K562 (cell line): Measurements from ENCODE around the gene PRDM16. TPM values are rescaled to one million over a fixed set of nuclear protein-coding genes. Genes with fewer than 3 reads are reported as not detected.

Experiments used
- ATAC-seq: fragments of 200-7000 bp; cut with Tn5 transposase; 3 replicates; pipeline ENCODE4 v1.9.1; 2020; ENCODE audit warnings: moderate library complexity
- BruUV-seq: library from RNA; stranded (reverse); fragments of 400-500 nt; replicated peaks from 2 replicates; lab custom pipeline; 2021; lab: Mats Ljungman, UMichigan
- CTCF ChIA-PET: fragments of 300-600 bp; formaldehyde crosslinking; extraction: SDS; loops from one replicate; lab custom pipeline; 2021; ENCODE audit warnings: low intra/inter-chr PET ratio; lab: Yijun Ruan, JAX
- POLR2A ChIA-PET: fragments of 300-600, 350-650 bp; sonication (Branson Sonifier 250); formaldehyde crosslinking; extraction: SDS; loops from one replicate; lab custom pipeline; 2021; ENCODE audit warnings: antibody characterized with exemption, inconsistent platforms; lab: Yijun Ruan, JAX
- DNase-seq, 4 experiments: peaks; one replicate each; pipeline versions ENCODE4 v3.0.0 to v3.0.0-alpha.2; 2011 to 2018; ENCODE audit warnings: low spot score in 3 of 4, mixed read lengths in 3 of 4; ENCODE audit errors: extremely low read depth in 1 of 4
- FAIRE-seq: peaks from 2 replicates; lab custom pipeline; 2011; peaks lifted over from hg19 to GRCh38; lab: Jason Lieb, UNC
- H2AFZ ChIP-seq: 2 replicates; pipeline ENCODE4 v1.6.0; 2011; ENCODE audit warnings: low read depth, low read length, control low read depth, inconsistent platforms
- H3K27ac ChIP-seq: fragments of 200-600 bp; 3 replicates; pipeline ENCODE4 v1.8.0; 2011; ENCODE audit warnings: low read depth, mild to moderate bottlenecking, control low read depth, inconsistent platforms, low read length, moderate library complexity, mixed read lengths; ENCODE audit errors: extremely low read depth
- H3K27me3 ChIP-seq, 2 experiments: fragments of 300-600 bp in 1 of 2; 2 replicates in 1 of 2; 3 replicates in 1 of 2; pipeline versions ENCODE4 v1.6.0 to v1.8.0; 2011; ENCODE audit warnings: inconsistent platforms in 2 of 2, low read length in 2 of 2, mild to moderate bottlenecking in 1 of 2, mixed read lengths in 1 of 2, moderate library complexity in 1 of 2; ENCODE audit not compliant: control insufficient read depth in 2 of 2, insufficient read depth in 2 of 2
- H3K36me3 ChIP-seq: fragments of 300-600 bp; 3 replicates; pipeline ENCODE4 v1.8.0; 2011; ENCODE audit warnings: mild to moderate bottlenecking, low read length, inconsistent platforms; ENCODE audit not compliant: control insufficient read depth, insufficient read depth
- H3K4me1 ChIP-seq, 2 experiments: fragments of 200-600 bp in 1 of 2; replicated peaks in 1 of 2; 2 replicates in 1 of 2; 3 replicates in 1 of 2; pipeline versions ENCODE4 v1.5.1 to v1.8.0; 2011; ENCODE audit warnings: inconsistent platforms in 2 of 2, low read length in 2 of 2, mild to moderate bottlenecking in 1 of 2, mixed read lengths in 1 of 2, moderate library complexity in 1 of 2; ENCODE audit not compliant: control insufficient read depth in 2 of 2, insufficient read depth in 2 of 2
- H3K4me2 ChIP-seq: 2 replicates; pipeline ENCODE4 v1.6.1; 2011; ENCODE audit warnings: low read length, control low read depth, inconsistent platforms, mixed read lengths; ENCODE audit not compliant: insufficient read depth
- H3K4me3 ChIP-seq: fragments of 200-600 bp; sonication (generic), shearing (Covaris generic); 2 replicates; pipeline ENCODE4 v1.5.1; 2016; ENCODE audit warnings: control low read depth, inconsistent platforms
- H3K79me2 ChIP-seq: fragments of 200-600 bp; 3 replicates; pipeline ENCODE4 v1.8.0; 2011; ENCODE audit warnings: low read length, inconsistent platforms; ENCODE audit not compliant: control insufficient read depth, insufficient read depth
- H3K9ac ChIP-seq, 2 experiments: 2 replicates each; pipeline versions ENCODE4 v1.6.0 to v1.6.1; 2011; ENCODE audit warnings: low read depth in 2 of 2, low read length in 2 of 2, control low read depth in 1 of 2, inconsistent platforms in 1 of 2, mild to moderate bottlenecking in 1 of 2, mixed read lengths in 1 of 2; ENCODE audit not compliant: insufficient read depth in 1 of 2
- H3K9me1 ChIP-seq: one replicate; pipeline ENCODE4 v1.6.0; 2011; ENCODE audit warnings: inconsistent platforms, mild to moderate bottlenecking, low read length, moderate library complexity; ENCODE audit not compliant: control insufficient read depth, insufficient read depth
- H3K9me3 ChIP-seq: replicated peaks from 2 replicates; pipeline ENCODE4 v1.5.1; 2011; ENCODE audit warnings: low read depth, low read length, inconsistent platforms; ENCODE audit not compliant: control insufficient read depth, insufficient read depth
- H4K20me1 ChIP-seq: replicated peaks from 2 replicates; pipeline ENCODE4 v1.6.1; 2011; ENCODE audit warnings: low read length, inconsistent platforms, mixed read lengths; ENCODE audit not compliant: control insufficient read depth, insufficient read depth
- FOXO4 ChIP-seq: fragments of 450-650 bp; formaldehyde crosslinking; IDR thresholded peaks from 2 replicates; pipeline ENCODE4 v1.4.0; 2020; ENCODE audit warnings: mild to moderate bottlenecking, moderate library complexity
- ZBTB9 ChIP-seq: fragments of 450-650 bp; formaldehyde crosslinking; IDR thresholded peaks from 2 replicates; pipeline ENCODE4 v1.4.0; 2020; ENCODE audit warnings: mild to moderate bottlenecking, moderate library complexity
- WGBS: fragments of 100-300 bp; shearing (Covaris generic); methylation state at CpG from one replicate; pipeline ENCODE4 v1.1.6; 2016; ENCODE audit warnings: low coverage, mixed read lengths; ENCODE audit not compliant: insufficient coverage; ENCODE audit errors: missing lambda C conversion rate; 5-methylcytosine and 5-hydroxymethylcytosine counted together
- in situ Hi-C: fragments of 300-500 bp; cut with MboI; formaldehyde crosslinking; loops from 4 replicates; pipeline ENCODE4 v1.15.0; 2018; ENCODE audit warnings: inconsistent platforms, mixed read lengths
- intact Hi-C: fragments of 100-400 bp; cut with micrococcal nuclease; formaldehyde crosslinking; loops from 2 replicates; pipeline ENCODE4 v1.14.2; 2022
- polyA plus RNA-seq, 8 experiments: library from polyadenylated mRNA; depleted of rRNA in 4 of 8; stranded (reverse) in 5 of 8; unstranded in 3 of 8; fragments of >200 nt; fragmentation: Nextera tagmentation in 2 of 8; fragmentation: Illumina TruSeq in 1 of 8; extraction: Ambion mirVana in 2 of 8; extraction: Trizol in 1 of 8; gene quantifications; 2 replicates each; pipeline versions ENCODE4 v1.2.1 to v1.2.3, GENCODE V29; 2011 to 2014; ENCODE audit warnings: inconsistent platforms in 1 of 8, missing spikeins in 1 of 8
- total RNA-seq, 7 experiments: library from RNA; depleted of rRNA in 6 of 7; stranded (reverse); fragments of >200 nt in 6 of 7; fragmentation: Illumina TruSeq in 2 of 7; extraction: Trizol in 2 of 7; gene quantifications; 2 replicates each; pipeline versions ENCODE4 v1.2.1 to v1.2.3, GENCODE V29; 2011 to 2021; ENCODE audit warnings: low replicate concordance in 1 of 7

PRDM16 gene
- total and polyA plus RNA-seq, 9 of the 15 experiments (the other 6 are each of a cell fraction or from before 2014, with no cell fraction given), result 0.10 to 0.27 TPM; not detected in 7

GRCh38 chr1:3247521-3248121 is 178.6 kb downstream of the PRDM16 start (continued):
- no peak for TF ChIP-seq FOXO4 (CRISPR knock-in tag)

GRCh38 chr1:3248155-3249141 is 179.4 kb downstream of the PRDM16 start:
- no peak overlapping the region for H3K4me3 ChIP-seq
- DNase-seq, result no peak
- POLR2A ChIA-PET, result interaction anchor here (0.6 kb wide), 1 partner anchor 141 kb away, joined by 3 read pairs; no protein-coding TSS in a partner anchor
- TF ChIP-seq ZBTB9 (CRISPR knock-in tag), result no peak
- TF ChIP-seq, all 486 proteins: peak for 0
- Histone ChIP-seq H4K20me1 (peaks cover 9% of the 10 kb centered on the region; the same call in 1 of the 2 replicates), H3K4me2 (no peak overlapping the region), H2AFZ (no peak overlapping the region), H3K4me1 (peaks cover 0 to 17% of the 10 kb centered on the region in 2 experiments; a peak in 1 of 5 replicates), H3K79me2 (no peaks in the 10 kb centered on the region), H3K27ac (no peak overlapping the region), H3K36me3 (no peaks in the 10 kb centered on the region), H3K9me1 (no peaks in the 10 kb centered on the region), H3K9ac (no peak overlapping the region), H3K9me3 (no peaks in the 10 kb centered on the region), H3K27me3 (peaks cover 19 to 43% of the 10 kb centered on the region in 2 experiments; a peak in 4 of 5 replicates)
- FAIRE-seq, result no peak
- in situ Hi-C loops, result no loop called here
- intact Hi-C loops, result no loop called here
- ATAC-seq, result no peak
- no TSS peak for BruUV-seq
- 1% methylated on average over 34 of the region's 34 CpGs for WGBS
- CTCF ChIA-PET, result no interaction called here
